Measurements from ENCODE around the gene FOSB. TPM values are rescaled to one million over a fixed set of nuclear protein-coding genes. Genes with fewer than 3 reads are reported as not detected.

FOSB gene
- 0.40 and 0.44 TPM in 2 replicates for total RNA-seq

DNA sequence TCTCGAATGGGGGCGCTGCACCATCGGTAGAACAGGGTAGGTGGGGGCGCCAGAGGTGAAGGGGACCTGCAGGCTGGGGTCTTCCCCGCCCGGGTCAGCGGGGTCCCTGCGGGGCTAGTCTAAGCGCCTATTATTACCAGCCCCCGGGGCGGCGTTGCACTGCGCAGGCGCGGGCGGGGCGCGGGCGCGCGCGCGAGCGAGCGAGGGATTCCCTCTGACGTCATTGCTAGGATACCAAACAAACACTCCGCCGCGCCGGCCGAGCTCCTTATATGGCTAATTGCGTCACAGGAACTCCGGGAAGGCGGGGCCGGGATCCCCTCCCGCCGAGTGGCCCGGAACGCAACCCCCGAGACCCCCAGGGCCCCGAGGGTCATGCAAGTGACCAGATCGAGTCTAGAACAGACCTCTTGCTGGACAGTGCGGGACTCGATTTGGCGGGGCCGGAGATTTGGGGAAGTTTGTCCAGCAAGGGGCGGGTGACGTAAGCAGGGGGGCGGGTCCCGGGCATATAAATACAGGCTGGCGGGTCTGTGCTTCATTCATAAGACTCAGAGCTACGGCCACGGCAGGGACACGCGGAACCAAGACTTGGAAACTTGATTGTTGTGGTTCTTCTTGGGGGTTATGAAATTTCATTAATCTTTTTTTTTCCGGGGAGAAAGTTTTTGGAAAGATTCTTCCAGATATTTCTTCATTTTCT, at the start of gene FOSB:
Gene FOSB (plus strand): TSS at position 541 of the 703 bp plus-strand sequence. CDS start 591 bp downstream, outside the sequence.

DNA sequence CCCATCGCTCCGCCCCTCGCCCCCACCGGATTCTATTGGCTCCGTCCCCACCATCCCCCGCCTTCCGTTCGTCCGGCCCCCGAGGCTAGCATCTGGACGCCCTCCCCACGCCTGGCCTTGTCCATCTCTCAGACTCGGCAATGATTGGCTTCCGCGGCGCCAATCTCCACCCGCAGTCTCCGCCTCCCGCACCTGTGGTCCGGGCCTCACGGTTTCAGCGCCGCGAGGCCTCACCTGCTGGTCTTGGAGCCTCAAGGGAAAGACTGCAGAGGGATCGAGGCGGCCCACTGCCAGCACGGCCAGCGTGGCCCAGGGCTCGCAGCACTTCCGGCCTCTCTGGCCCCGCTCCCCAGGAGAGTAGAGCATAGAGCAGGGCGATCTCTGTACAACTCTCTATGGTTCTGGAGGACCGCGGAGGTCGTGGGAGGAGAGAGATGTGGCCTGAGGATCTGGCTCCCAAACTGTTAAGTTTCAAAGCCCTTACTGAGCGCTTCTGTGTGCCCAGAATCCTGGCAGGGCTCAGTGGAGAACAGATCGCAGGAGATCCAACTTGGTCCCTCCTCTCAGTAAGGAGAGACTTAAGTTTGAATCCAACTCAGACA, 44.1 kb upstream of the FOSB start, which contains the start of gene ERCC1:
Gene ERCC1 (minus strand): TSS at position 329 of the 602 bp plus-strand sequence. CDS start 543 bp downstream, outside the sequence.

DNA sequence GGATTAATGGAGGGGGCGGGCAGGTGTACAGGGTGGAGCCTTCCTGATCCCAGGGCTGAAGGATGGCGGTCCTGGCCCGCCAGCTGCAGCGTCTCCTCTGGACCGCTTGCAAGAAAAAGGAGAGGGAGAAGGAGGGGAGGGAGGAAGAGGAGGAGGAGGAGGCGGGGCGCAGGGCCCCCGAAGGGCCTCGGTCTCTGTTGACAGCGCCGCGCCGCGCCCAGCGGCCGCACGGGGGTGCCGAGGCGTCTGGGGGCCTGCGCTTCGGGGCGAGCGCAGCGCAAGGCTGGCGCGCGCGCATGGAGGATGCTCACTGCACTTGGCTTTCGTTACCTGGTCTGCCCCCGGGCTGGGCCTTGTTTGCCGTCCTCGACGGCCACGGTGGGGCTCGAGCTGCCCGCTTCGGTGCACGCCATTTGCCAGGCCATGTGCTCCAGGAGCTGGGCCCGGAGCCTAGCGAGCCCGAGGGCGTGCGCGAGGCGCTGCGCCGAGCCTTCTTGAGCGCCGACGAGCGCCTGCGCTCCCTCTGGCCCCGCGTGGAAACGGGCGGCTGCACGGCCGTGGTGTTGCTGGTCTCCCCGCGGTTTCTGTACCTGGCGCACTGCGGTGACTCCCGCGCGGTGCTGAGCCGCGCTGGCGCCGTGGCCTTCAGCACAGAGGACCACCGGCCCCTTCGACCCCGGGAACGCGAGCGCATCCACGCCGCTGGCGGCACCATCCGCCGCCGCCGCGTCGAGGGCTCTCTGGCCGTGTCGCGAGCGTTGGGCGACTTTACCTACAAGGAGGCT, 30.8 kb downstream of the FOSB start, which contains the start of gene PPM1N:
Gene PPM1N (plus strand): TSS at position 33 of the 785 bp plus-strand sequence. CDS start 30 bp downstream, at position 63.

DNA sequence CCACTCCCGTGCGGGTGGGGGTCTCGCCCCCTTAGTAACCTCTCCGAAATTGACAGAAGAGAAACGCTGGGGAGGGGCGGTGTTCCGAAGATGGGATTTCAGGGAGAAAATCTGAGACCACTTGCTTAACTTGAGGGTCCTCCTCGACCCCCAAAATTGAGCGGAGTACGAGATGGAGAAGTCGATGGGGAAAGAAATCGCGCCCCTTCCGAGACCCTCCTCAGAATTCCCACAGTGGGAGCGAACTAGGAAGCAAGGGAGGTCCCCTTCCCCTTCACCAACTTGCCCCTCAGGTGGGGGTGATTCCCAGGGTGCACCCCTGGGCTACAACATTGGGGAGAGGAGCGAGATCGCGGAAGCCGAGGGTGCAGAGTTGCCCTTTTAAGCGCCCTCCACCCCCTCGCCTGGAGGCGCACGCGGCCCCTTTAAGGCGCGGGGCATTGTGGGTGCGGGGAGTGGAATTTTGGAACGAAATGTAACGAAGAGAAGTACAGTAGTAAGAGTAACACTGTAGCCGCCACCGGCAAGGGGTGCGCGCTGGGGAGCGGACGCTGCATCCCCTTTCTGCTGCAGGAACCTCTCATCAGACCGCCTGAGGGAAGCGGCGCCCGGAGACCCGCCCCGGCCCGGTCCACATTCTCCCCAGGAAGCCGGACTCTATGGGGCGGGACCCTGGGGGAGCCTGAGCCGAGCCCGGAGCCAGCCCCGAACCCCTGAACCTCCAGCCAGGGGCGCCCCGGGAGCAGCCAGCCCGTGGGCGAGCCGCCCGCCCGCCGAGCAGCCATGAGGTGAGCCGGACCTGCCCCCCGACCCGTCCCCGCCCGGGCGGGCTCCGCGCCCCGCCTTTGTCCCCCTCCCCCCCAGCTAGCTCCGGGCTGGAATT, 39.4 kb downstream of the FOSB start, which contains the start of gene VASP:
Gene VASP (plus strand): TSS at position 491 of the 883 bp plus-strand sequence. CDS start 293 bp downstream, at position 784.

Other genes starting within 250 kb of the FOSB start
- gene EXOC3L2, start 222.6 kb upstream of the FOSB start, total RNA-seq: not detected in 2 replicates
- 9.5 and 18.3 TPM in 2 replicates for gene MARK4, start 216.7 kb upstream of the FOSB start, total RNA-seq
- gene CKM, start 145.1 kb upstream of the FOSB start, total RNA-seq: 0.06 TPM in 1 of 2 replicates, not detected in the other
- not detected in 2 replicates for gene KLC3, start 127.2 kb upstream of the FOSB start, total RNA-seq
- 9.1 and 14.4 TPM in 2 replicates for gene ERCC2, start 97.4 kb upstream of the FOSB start, total RNA-seq
- gene PPP1R13L, start 62.9 kb upstream of the FOSB start, total RNA-seq: 0.53 and 2.9 TPM in 2 replicates
- 4.1 and 6.9 TPM in 2 replicates for gene POLR1G, start 61.4 kb upstream of the FOSB start, total RNA-seq
- gene ERCC1, start 44.1 kb upstream of the FOSB start, total RNA-seq: 113 and 133 TPM in 2 replicates
- gene RTN2, start 29.1 kb downstream of the FOSB start, total RNA-seq: 4.4 and 6.5 TPM in 2 replicates
- 1.7 and 2.1 TPM in 2 replicates for gene PPM1N, start 30.4 kb downstream of the FOSB start, total RNA-seq
- gene VASP, start 39.5 kb downstream of the FOSB start, total RNA-seq: 53.3 and 61.2 TPM in 2 replicates
- gene OPA3, start 116.8 kb downstream of the FOSB start, total RNA-seq: 4.4 TPM in 2 replicates
- 0.40 and 0.99 TPM in 2 replicates for gene GPR4, start 134.2 kb downstream of the FOSB start, total RNA-seq
- 46.1 and 55.6 TPM in 2 replicates for gene EML2, start 171.4 kb downstream of the FOSB start, total RNA-seq
- 0.12 and 0.26 TPM in 2 replicates for gene GIPR, start 200.2 kb downstream of the FOSB start, total RNA-seq
- 676 and 796 TPM in 2 replicates for gene SNRPD2, start 224.0 kb downstream of the FOSB start, total RNA-seq
- gene QPCTL, start 224.7 kb downstream of the FOSB start, total RNA-seq: 7.2 and 9.4 TPM in 2 replicates

Data from aortic smooth muscle cell (primary cell).